Pancreas (tissue), 10 donors: ENCODE results near the gene ZDHHC7. TPM values are rescaled to one million over a fixed set of nuclear protein-coding genes. Genes with fewer than 3 reads are reported as not detected.
A peak's percentile ranks its signal among the peaks of the same experiment; 100 is the strongest.

Experiments used
- ATAC-seq, 4 donors: fragments of 200-7000 bp; cut with Tn5 transposase; one replicate each; pipeline versions ENCODE4 v1.8.0 to v1.9.1; 2020; ENCODE audit warnings: mild to moderate bottlenecking in 4 of 4, moderate library complexity in 4 of 4
- DNase-seq, 6 donors: peaks; one replicate each; pipeline ENCODE4 v3.0.0-alpha.2; 2020
- FAIRE-seq: peaks from 2 replicates; lab custom pipeline; 2012; peaks lifted over from hg19 to GRCh38; lab: Jason Lieb, UNC
- H3K27ac ChIP-seq, 4 donors: fragments of 200-600 bp; sonication (generic); 1 replicate in 3 of 4; 2 replicates in 1 of 4; pipeline versions ENCODE4 v1.5.0 to v1.8.0; 2020
- H3K27me3 ChIP-seq, 4 donors: fragments of 200-600 bp; one replicate each; pipeline ENCODE4 v1.8.0; 2021
- H3K36me3 ChIP-seq, 3 donors: fragments of 200-600 bp; sonication (generic) in 1 of 3; one replicate each; pipeline versions ENCODE4 v1.5.0 to v1.8.0; 2020 to 2021
- H3K4me1 ChIP-seq, 3 donors: fragments of 200-600 bp; one replicate each; pipeline ENCODE4 v1.8.0; 2021
- H3K4me3 ChIP-seq, 4 donors: fragments of 200-600 bp; sonication (generic) in 2 of 4; one replicate each; pipeline versions ENCODE4 v1.5.0 to v1.8.0; 2020 to 2021
- H3K9me3 ChIP-seq, 4 donors: fragments of 200-600 bp; one replicate each; pipeline ENCODE4 v1.8.0; 2021
- WGBS, 2 donors: extraction: QIAGEN DNeasy Blood & Tissue Kit; methylation state at CpG; one replicate each; pipeline ENCODE4 v1.1.7; 2013; 5-methylcytosine and 5-hydroxymethylcytosine counted together
- intact Hi-C, 3 donors: fragments of 100-400 bp; cut with DNase I; formaldehyde crosslinking; loops; one replicate each; pipeline versions ENCODE4 v1.11.1 to v1.14.2; 2022
- polyA plus RNA-seq, 2 donors: library from polyadenylated mRNA; stranded (reverse); fragments of 200-250 nt; gene quantifications; one replicate each; pipeline ENCODE4 v1.2.3, GENCODE V29; 2013
- total RNA-seq, 6 donors: library from RNA; stranded (reverse); fragmentation: NEBNext Ultra II Directional in 4 of 6; extraction: Animal tissue kit (Norgen Biotek cat#: 25700) in 4 of 6; gene quantifications; one replicate each; pipeline versions ENCODE4 v1.2.1 to v1.2.4, GENCODE V29; 2021 to 2023
- TF ChIP-seq, protein P1 (sequence below), 4 donors: fragments of 200-600 bp; sonication (generic) in 3 of 4; IDR thresholded peaks; one replicate each; pipeline versions ENCODE4 v1.5.0 to v1.8.0; 2021; ENCODE audit warnings: antibody characterized with exemption in 4 of 4
- donor health status: healthy with polysubstance abuse.
- donor health status: DM: no; HTN: no; CAD: no; lungs with moderate emphysema.
- donor health status: DM: no; HTN: no; CAD: no.
- donor health status: control.
- donor health status: control.
- donor health status: Bipolar disorder and iron deficiency.
- donor health status: DM: yes; HTN: yes; CAD: no.
- donor health status: DM: no; HTN: no; CAD: no.
- donor health status: DM: no; HTN: no; CAD: no.
- donor health status: DM: yes; HTN: yes; CAD: no.

Gene ZDHHC7
- total and polyA plus RNA-seq, 8 donors = 10.7 to 28.8 (median 17.9) TPM

DNA sequence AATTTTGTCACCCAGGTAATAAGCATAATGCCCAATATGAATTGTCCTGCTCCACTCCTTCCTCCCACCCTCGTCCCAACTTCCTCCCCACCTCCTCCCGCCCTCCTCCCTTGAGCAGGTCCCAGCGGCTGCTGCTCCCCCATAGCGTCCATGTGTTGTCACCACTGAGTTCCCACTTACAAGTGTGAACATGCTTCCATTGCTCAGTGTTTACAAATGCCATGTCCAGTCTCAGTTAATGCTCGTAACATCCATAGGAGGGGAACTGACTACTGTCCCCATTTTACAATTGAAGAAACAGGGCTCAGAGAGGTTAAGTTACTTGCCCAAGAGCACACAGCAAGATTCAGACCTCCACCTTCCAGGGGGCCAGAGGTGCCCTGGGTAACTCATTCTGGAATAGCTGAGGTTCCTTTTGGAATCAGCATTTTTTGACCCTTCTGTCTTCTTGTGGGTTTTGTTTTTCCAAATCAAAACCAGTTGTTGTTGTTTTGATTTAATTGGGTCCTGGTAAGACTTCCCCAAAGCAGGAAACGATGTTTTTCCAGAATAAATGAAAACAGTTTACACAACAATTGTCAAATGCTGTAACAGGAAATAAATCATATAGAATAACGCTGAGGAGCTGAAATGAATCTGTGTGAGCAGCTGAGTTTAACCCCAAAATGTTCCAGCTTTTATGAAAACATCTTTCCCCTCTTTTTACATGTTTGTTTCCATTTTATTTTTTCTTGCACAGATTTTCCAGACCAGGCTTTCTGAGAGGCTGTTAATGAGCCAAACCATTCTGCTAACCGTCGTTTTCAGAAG lies 73.9 kb downstream of the ZDHHC7 start:
- Histone ChIP-seq H3K36me3 (no peaks in the 10 kb centered on the region), H3K4me3 (no peak overlapping the region), H3K9me3 (no peaks in the 10 kb centered on the region), H3K27me3 (no peaks in the 10 kb centered on the region), H3K27ac (no peak overlapping the region), H3K4me1 (peaks cover 13 to 17% (median 14%) of the 10 kb centered on the region in 3 donors)
- DNase-seq (no peak), ATAC-seq (no peak), FAIRE-seq (no peak)
- TF ChIP-seq, protein P1, sequence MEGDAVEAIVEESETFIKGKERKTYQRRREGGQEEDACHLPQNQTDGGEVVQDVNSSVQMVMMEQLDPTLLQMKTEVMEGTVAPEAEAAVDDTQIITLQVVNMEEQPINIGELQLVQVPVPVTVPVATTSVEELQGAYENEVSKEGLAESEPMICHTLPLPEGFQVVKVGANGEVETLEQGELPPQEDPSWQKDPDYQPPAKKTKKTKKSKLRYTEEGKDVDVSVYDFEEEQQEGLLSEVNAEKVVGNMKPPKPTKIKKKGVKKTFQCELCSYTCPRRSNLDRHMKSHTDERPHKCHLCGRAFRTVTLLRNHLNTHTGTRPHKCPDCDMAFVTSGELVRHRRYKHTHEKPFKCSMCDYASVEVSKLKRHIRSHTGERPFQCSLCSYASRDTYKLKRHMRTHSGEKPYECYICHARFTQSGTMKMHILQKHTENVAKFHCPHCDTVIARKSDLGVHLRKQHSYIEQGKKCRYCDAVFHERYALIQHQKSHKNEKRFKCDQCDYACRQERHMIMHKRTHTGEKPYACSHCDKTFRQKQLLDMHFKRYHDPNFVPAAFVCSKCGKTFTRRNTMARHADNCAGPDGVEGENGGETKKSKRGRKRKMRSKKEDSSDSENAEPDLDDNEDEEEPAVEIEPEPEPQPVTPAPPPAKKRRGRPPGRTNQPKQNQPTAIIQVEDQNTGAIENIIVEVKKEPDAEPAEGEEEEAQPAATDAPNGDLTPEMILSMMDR (IDR thresholded peaks at IDR 0.05) = no peak
- 77 to 80% methylated on average over 9 of the region's 9 CpGs for WGBS, 2 donors
- intact Hi-C loops = no loop called here

DNA sequence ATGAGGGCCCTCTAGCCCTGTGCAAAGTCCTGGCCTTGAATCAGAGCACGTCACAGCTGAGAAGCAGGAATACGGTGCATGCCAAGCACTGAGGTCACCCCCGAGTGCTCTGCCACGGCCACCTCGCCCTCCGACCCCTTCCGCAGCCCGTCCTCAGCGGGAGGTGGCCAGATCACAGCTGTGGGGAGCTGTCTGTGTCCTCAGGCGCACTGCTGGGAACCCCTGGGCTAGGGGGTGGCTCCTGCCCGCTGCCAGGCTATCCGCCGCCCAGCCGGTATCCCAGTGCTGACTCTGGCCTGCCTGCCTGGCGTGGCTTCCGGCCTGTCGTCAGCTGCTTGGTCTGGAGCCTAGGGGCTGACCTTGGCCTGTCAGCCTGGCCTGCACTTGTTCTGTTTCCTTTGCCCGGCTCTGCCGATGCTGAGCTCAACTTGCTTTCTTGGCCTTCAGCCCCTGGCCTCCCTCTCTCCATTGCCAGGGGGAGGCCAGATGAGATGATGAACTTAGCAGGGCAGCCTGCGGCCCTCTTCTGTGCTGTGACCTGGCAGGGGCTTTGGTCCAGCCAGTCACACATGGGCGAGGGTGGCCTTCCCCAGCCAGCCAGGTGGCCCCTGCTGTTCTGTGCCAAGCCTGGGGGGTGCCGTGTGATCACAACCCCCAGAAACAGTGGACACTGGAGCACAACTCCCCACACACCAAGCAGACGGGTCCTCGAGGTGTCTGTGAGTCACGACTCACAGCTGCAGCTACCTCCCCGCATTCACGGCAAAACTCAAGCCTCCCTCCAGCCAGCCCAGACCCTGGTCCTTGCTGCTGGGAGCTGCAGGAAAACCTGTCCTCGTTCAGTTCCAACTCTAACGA lies 77.3 kb downstream of the ZDHHC7 start:
- TF ChIP-seq, protein P1 (IDR thresholded peaks at IDR 0.05) = no peak
- peak; percentile 86 to 96 (median 94) for DNase-seq
- no peaks in the 10 kb centered on the region for H3K27me3 ChIP-seq
- H3K4me3 ChIP-seq = peak overlapping the region in 1 of 4 donors; percentile 17
- H3K4me1 ChIP-seq = peaks cover 13 to 17% (median 14%) of the 10 kb centered on the region in 3 donors
- H3K9me3 ChIP-seq = no peaks in the 10 kb centered on the region
- intact Hi-C loops = no loop called here
- FAIRE-seq = no peak
- H3K36me3 ChIP-seq = no peaks in the 10 kb centered on the region
- WGBS, 2 donors = 18 to 23% methylated on average over 26 to 29 of the region's 29 CpGs
- peak overlapping the region; percentile 84 to 92 (median 88) for H3K27ac ChIP-seq
- peak; percentile 96 to 98 (median 98) for ATAC-seq

DNA sequence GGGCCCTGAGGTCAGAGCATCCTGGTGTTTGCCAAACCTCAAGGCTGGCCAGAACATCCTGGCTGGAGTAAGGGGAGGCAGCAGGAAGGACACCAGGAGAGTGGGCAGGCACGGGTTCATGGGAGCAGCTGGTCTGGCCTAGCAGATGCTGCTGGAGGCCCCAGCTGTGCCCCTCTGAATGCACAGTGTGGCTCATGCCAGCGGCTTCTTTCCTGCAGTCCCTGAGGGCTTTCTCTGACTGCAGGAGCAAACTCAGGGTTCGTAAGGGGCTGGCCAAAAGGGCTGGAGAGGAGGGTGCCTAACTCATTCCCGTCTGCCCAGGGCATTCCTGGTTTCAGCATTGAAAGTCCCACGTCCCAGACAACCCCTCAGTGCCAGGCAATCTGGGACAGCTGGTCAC lies 78.7 kb downstream of the ZDHHC7 start:
- TF ChIP-seq, protein P1 (IDR thresholded peaks at IDR 0.05) = no peak
- intact Hi-C loops = no loop called here
- FAIRE-seq (no peak), DNase-seq (no peak), ATAC-seq (no peak)
- Histone ChIP-seq H3K4me1 (peaks cover 13 to 17% (median 14%) of the 10 kb centered on the region in 3 donors), H3K9me3 (no peaks in the 10 kb centered on the region), H3K4me3 (no peak overlapping the region), H3K36me3 (no peaks in the 10 kb centered on the region), H3K27me3 (no peaks in the 10 kb centered on the region), H3K27ac (peak overlapping the region in 1 of 4 donors; percentile 87)
- 94 to 96% methylated on average over 5 of the region's 5 CpGs for WGBS, 2 donors

DNA sequence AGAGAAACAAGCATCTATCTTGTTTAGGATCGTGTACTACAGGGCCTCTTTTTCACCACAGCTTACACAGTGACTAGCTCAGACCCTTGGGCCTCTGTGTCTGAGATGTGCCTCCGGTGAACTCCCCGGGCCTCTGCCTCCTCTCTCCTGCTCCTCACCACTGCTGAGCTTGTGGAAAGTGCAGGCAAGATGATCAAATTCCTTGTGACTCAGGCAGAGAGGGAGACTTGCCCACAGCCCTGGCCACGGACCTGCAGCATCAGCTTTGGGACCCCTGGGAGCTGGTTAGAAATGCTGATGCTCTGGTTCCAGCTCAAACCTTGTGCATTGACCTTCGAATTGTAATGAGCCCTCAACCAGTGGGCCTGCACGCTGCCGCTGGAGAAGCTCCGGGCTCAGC lies 79.8 kb downstream of the ZDHHC7 start:
- no peak overlapping the region for H3K4me3 ChIP-seq
- H3K27me3 ChIP-seq = no peaks in the 10 kb centered on the region
- no peaks in the 10 kb centered on the region for H3K36me3 ChIP-seq
- TF ChIP-seq, protein P1 (IDR thresholded peaks at IDR 0.05) = no peak
- 93 to 98% methylated on average over 8 of the region's 8 CpGs for WGBS, 2 donors
- intact Hi-C loops = no loop called here
- peaks cover 13 to 17% (median 14%) of the 10 kb centered on the region in 3 donors for H3K4me1 ChIP-seq
- no peaks in the 10 kb centered on the region for H3K9me3 ChIP-seq
- no peak overlapping the region for H3K27ac ChIP-seq
- DNase-seq (no peak), FAIRE-seq (no peak), ATAC-seq (no peak)
